Stimulated activated naive CD8-positive, alpha-beta T cell treated with anti-CD3 and anti-CD28 coated beads, Interleukin-15, Interleukin-2, amounts not matched to agents 100 U/mL and 50 U/mL, for 24 hours (primary cell): Measurements from ENCODE around the gene HNRNPR.

Experiments used
- ATAC-seq: fragments of 150-1000 bp; cut with Tn5 transposase; one replicate; pipeline ENCODE4 v1.10.0; 2021
- DNase-seq: peaks from one replicate; pipeline ENCODE4 v3.0.0; 2021

HNRNPR gene

GRCh38 chr1:23368562-23369334 lies 24.7 kb upstream of the HNRNPR start:
- ATAC-seq (peak; percentile 79), DNase-seq (peak; percentile 91)

- DNase-seq (peak; percentile 97), ATAC-seq (peak; percentile 97)
These were observed 23.9 kb upstream of the HNRNPR start for GRCh38 chr1:23367791-23368561.

- peak; percentile 8 for DNase-seq
- no peak for ATAC-seq
These were observed 23.3 kb upstream of the HNRNPR start for GRCh38 chr1:23367451-23367790.

GRCh38 chr1:23366598-23366997 lies 22.5 kb upstream of the HNRNPR start:
- DNase-seq: no peak
- ATAC-seq: no peak

GRCh38 chr1:23366146-23366545 lies 22.1 kb upstream of the HNRNPR start:
- ATAC-seq (no peak), DNase-seq (no peak)

- ATAC-seq: no peak
- DNase-seq: no peak
These were observed 18.2 kb upstream of the HNRNPR start for GRCh38 chr1:23362218-23362713.

GRCh38 chr1:23358310-23358875 lies 14.3 kb upstream of the HNRNPR start:
- no peak for DNase-seq
- ATAC-seq: no peak

GRCh38 chr1:23357138-23357908 lies 13.2 kb upstream of the HNRNPR start:
- ATAC-seq: no peak
- no peak for DNase-seq

GRCh38 chr1:23356471-23357137 lies 12.5 kb upstream of the HNRNPR start:
- ATAC-seq (no peak), DNase-seq (no peak)

GRCh38 chr1:23354245-23354644 lies 10.2 kb upstream of the HNRNPR start:
- DNase-seq: no peak
- ATAC-seq: peak; percentile 28

- ATAC-seq (no peak), DNase-seq (no peak)
These were observed 8.1 kb upstream of the HNRNPR start for GRCh38 chr1:23352096-23352695.

GRCh38 chr1:23345920-23346319 lies 1.8 kb upstream of the HNRNPR start:
- ATAC-seq (no peak), DNase-seq (no peak)

GRCh38 chr1:23344987-23345472 lies 946 bp upstream of the HNRNPR start:
- no peak for ATAC-seq
- DNase-seq: no peak

- DNase-seq (peak; percentile 65), ATAC-seq (peak; percentile 11)
These were observed 618 bp downstream of the HNRNPR start for GRCh38 chr1:23343221-23344110.

GRCh38 chr1:23341931-23342692 lies 2.0 kb downstream of the HNRNPR start:
- no peak for DNase-seq
- ATAC-seq: no peak

GRCh38 chr1:23339632-23340031 lies 4.5 kb downstream of the HNRNPR start:
- DNase-seq (no peak), ATAC-seq (no peak)

GRCh38 chr1:23337869-23338268 lies 6.2 kb downstream of the HNRNPR start:
- ATAC-seq (no peak), DNase-seq (no peak)

- DNase-seq (no peak), ATAC-seq (no peak)
These were observed 12.4 kb downstream of the HNRNPR start for GRCh38 chr1:23331713-23332112.

- no peak for ATAC-seq
- DNase-seq: no peak
These were observed 13.2 kb downstream of the HNRNPR start for GRCh38 chr1:23330846-23331245.
